ENCODE measurements around the gene NUDT11. TPM values are rescaled to one million over a fixed set of nuclear protein-coding genes. Genes with fewer than 3 reads are reported as not detected.
"Not testable (repeated sequence)": the region's sequence is repeated elsewhere in the genome, so short reads cannot be mapped to it uniquely, and the experiment has no call there.

Gene NUDT11
- total and polyA plus RNA-seq, 12 donors, result 0.12 to 9.7 (median 2.2) TPM

DNA sequence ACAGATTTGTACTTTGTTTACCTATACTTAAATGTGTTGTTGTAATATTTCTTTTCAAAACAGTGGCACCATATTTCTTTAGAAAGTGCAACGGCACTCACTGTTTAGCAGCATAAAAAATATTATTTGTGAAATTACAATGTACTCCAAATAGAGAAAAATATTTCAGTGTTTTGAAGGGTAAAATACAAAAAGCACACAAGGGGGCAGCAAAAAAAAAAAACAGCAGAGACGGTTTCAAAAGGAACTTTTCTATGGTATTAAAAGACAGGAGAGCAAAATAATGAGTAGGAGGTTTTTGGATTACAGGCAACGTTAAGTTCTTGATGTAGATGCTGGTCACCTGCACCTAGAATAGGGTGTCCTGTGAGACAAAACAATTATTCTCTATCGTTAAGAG lies 2.0 kb downstream of the NUDT11 start:
- H3K9me3 ChIP-seq (replicated peaks in 1 of 3), result no peaks in the 10 kb centered on the region
- H3K27ac ChIP-seq, result no peak overlapping the region
- intact Hi-C loops (cut with DNase I), result no loop called here
- peaks cover 22% of the 10 kb centered on the region for H3K27me3 ChIP-seq
- H3K4me3 ChIP-seq, result no peak overlapping the region
- TF ChIP-seq POLR2A (IDR thresholded peaks at IDR 0.05), result no peak
- TF ChIP-seq, protein P1, sequence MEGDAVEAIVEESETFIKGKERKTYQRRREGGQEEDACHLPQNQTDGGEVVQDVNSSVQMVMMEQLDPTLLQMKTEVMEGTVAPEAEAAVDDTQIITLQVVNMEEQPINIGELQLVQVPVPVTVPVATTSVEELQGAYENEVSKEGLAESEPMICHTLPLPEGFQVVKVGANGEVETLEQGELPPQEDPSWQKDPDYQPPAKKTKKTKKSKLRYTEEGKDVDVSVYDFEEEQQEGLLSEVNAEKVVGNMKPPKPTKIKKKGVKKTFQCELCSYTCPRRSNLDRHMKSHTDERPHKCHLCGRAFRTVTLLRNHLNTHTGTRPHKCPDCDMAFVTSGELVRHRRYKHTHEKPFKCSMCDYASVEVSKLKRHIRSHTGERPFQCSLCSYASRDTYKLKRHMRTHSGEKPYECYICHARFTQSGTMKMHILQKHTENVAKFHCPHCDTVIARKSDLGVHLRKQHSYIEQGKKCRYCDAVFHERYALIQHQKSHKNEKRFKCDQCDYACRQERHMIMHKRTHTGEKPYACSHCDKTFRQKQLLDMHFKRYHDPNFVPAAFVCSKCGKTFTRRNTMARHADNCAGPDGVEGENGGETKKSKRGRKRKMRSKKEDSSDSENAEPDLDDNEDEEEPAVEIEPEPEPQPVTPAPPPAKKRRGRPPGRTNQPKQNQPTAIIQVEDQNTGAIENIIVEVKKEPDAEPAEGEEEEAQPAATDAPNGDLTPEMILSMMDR (IDR thresholded peaks at IDR 0.05), result no peak
- no peak for DNase-seq
- H3K36me3 ChIP-seq (replicated peaks in 1 of 2), result no peaks in the 10 kb centered on the region
- 52 to 66% (median 65%) methylated on average over 4 of the region's 4 CpGs for WGBS, 4 donors
- no peaks in the 10 kb centered on the region for H3K4me1 ChIP-seq (replicated peaks in 1 of 2)

DNA sequence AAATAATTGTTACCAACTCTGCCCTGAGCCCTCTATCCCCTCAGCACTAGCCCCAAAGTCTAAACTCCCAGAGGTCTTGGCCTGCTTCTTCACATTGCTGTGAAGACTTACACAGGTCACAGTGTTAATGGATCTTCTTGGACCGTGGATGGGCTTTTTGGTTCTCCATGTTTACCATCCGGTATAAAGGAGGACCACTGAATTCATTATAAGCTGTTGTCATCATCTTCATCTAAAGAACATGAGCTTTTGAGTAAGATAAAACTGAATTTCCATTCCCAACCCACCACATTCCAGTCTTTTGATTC lies 8.5 kb downstream of the NUDT11 start:
- TF ChIP-seq POLR2A (IDR thresholded peaks at IDR 0.05), result no peak
- TF ChIP-seq, protein P1 (IDR thresholded peaks at IDR 0.05), result no peak
- intact Hi-C loops (cut with DNase I), result no loop called here
- 67 to 83% (median 76%) methylated on average over 2 of the region's 2 CpGs for WGBS, 4 donors
- no peaks in the 10 kb centered on the region for H3K36me3 ChIP-seq (replicated peaks in 1 of 2)
- H3K27me3 ChIP-seq, result peaks cover 14% of the 10 kb centered on the region
- no peak for DNase-seq
- H3K4me1 ChIP-seq (replicated peaks in 1 of 2), result no peaks in the 10 kb centered on the region
- no peaks in the 10 kb centered on the region for H3K9me3 ChIP-seq (replicated peaks in 1 of 3)
- H3K4me3 ChIP-seq, result no peak overlapping the region
- no peak overlapping the region for H3K27ac ChIP-seq

DNA sequence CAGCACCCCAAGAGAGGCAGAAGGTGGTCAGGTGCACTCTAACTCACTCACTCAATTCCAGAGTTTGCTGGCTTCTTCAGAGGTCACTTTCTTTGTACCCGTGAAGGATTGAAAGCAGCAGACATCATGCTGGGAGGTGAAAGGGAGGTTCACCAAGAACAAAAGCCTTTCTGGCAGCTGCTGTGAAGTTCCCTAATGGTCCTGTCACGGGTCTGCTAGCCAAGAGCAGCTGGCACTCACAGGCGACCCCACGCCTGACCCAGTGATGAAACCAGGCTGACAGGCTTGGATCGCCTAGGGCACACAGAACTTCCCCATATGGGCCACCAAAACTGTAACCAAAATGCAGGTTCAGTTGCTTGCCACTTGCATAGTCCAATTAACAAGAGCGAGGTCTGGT lies 11.8 kb downstream of the NUDT11 start:
- Histone ChIP-seq H3K4me1 (replicated peaks in 1 of 2) (no peaks in the 10 kb centered on the region), H3K4me3 (no peak overlapping the region), H3K27me3 (peaks cover 4% of the 10 kb centered on the region), H3K36me3 (replicated peaks in 1 of 2) (no peaks in the 10 kb centered on the region), H3K9me3 (replicated peaks in 1 of 3) (no peaks in the 10 kb centered on the region), H3K27ac (no peak overlapping the region)
- intact Hi-C loops (cut with DNase I), result no loop called here
- 64 to 85% (median 71%) methylated on average over 6 of the region's 6 CpGs; no CpG with 5 or more reads in 1 of the 4 donors for WGBS, 4 donors
- TF ChIP-seq, protein P1 (IDR thresholded peaks at IDR 0.05), result no peak
- no peak for TF ChIP-seq POLR2A (IDR thresholded peaks at IDR 0.05)
- DNase-seq, result no peak

DNA sequence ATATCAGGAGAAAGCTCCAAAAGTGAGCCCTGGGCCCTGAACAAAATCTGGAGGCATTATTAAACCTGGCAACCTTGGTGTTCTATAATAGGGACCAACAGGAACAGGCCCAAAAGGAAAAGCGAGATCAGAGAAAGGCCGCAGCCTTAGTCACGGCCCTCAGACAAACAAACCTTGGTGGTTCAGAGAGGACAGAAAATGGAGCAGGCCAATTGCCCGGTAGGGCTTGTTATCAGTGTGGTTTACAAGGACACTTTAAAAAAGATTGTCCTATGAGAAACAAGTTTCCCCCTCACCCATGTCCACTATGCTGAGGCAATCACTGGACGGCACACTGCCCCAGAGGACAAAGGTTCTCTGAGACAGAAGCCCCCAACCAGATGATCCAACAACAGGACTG lies 14.0 kb downstream of the NUDT11 start:
- not testable (repeated sequence) for H3K27me3 ChIP-seq; H3K36me3 ChIP-seq (replicated peaks in 1 of 2)
- 39 to 70% (median 66%) methylated on average over 4 to 5 of the region's 5 CpGs for WGBS, 4 donors

DNA sequence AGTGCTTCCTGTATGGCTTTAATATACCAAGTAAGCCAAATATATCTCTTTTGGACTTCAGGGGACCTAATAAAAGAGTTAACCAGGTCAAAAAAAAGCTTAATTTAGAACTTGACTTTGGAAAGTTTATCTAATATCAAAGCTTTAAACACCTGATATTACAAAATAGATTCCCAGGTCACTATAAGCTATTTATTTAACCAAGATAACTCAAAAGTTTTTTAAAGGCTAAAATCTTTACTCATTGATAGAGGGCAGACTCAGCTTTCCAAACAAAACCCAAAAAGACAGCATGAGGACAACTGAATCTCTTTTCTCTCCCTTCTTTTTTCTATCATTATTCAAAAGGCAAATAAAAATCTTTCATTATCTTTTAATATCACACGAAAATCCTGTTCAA lies 19.5 kb downstream of the NUDT11 start:
- 42 to 75% (median 58%) methylated on average over 1 of the region's 1 CpG for WGBS, 4 donors
- Histone ChIP-seq H3K4me1 (replicated peaks in 1 of 2) (no peaks in the 10 kb centered on the region), H3K4me3 (no peak overlapping the region), H3K36me3 (replicated peaks in 1 of 2) (no peaks in the 10 kb centered on the region), H3K27ac (no peak overlapping the region), H3K27me3 (no peaks in the 10 kb centered on the region), H3K9me3 (replicated peaks in 1 of 3) (no peaks in the 10 kb centered on the region)
- no peak for DNase-seq
- intact Hi-C loops (cut with DNase I), result no loop called here
- TF ChIP-seq, protein P1 (IDR thresholded peaks at IDR 0.05), result no peak
- no peak for TF ChIP-seq POLR2A (IDR thresholded peaks at IDR 0.05)

More for the DNA sequence above, 14.0 kb downstream of the NUDT11 start:
- H3K4me3 ChIP-seq; intact Hi-C loops (cut with DNase I); H3K4me1 ChIP-seq (replicated peaks in 1 of 2); H3K9me3 ChIP-seq (replicated peaks in 1 of 3): not testable (repeated sequence)
- peak in 6 of 7 donors; percentile 30 to 60 (median 46) for DNase-seq
- H3K27ac ChIP-seq, result peak overlapping the region in 2 of 5 donors; percentile 17 to 54
